ENCODE measurements around the gene SEZ6L2.
A peak's percentile ranks its signal among the peaks of the same experiment; 100 is the strongest.
"Not testable (repeated sequence)": the region's sequence is repeated elsewhere in the genome, so short reads cannot be mapped to it uniquely, and the experiment has no call there.

SEZ6L2 gene

GRCh38 chr16:29891525-29892457 lies 7.6 kb downstream of the SEZ6L2 start:
- no peak for DNase-seq (ENCODE audit: low read depth in 2 of 2)

- not testable (repeated sequence) for DNase-seq (ENCODE audit: low read depth in 2 of 2)
Observed at GRCh38 chr16:29889372-29889771, 10.0 kb downstream of the SEZ6L2 start.

GRCh38 chr16:29883987-29884386 lies 15.4 kb downstream of the SEZ6L2 start:
- DNase-seq (ENCODE audit: low read depth in 2 of 2) = no peak

GRCh38 chr16:29881050-29881449 lies 18.3 kb downstream of the SEZ6L2 start:
- DNase-seq (ENCODE audit: low read depth in 2 of 2) = no peak

GRCh38 chr16:29878172-29878571 lies 21.2 kb downstream of the SEZ6L2 start:
- DNase-seq (ENCODE audit: low read depth in 2 of 2) = no peak

GRCh38 chr16:29877266-29877961 lies 21.9 kb downstream of the SEZ6L2 start:
- no peak for DNase-seq (ENCODE audit: low read depth in 2 of 2)

- DNase-seq (ENCODE audit: low read depth in 2 of 2) = no peak
Observed at GRCh38 chr16:29876594-29877249, 22.6 kb downstream of the SEZ6L2 start.

- no peak for DNase-seq (ENCODE audit: low read depth in 2 of 2)
Observed at GRCh38 chr16:29876217-29876593, 23.1 kb downstream of the SEZ6L2 start.

GRCh38 chr16:29875206-29875605 lies 24.1 kb downstream of the SEZ6L2 start:
- no peak for DNase-seq (ENCODE audit: low read depth in 2 of 2)

- DNase-seq (ENCODE audit: low read depth in 2 of 2) = no peak
Observed at GRCh38 chr16:29873319-29873718, 26.0 kb downstream of the SEZ6L2 start.

- no peak for DNase-seq (ENCODE audit: low read depth in 2 of 2)
Observed at GRCh38 chr16:29871822-29872546, 27.4 kb downstream of the SEZ6L2 start.

GRCh38 chr16:29869067-29869466 lies 30.3 kb downstream of the SEZ6L2 start:
- DNase-seq (ENCODE audit: low read depth in 2 of 2) = not testable (repeated sequence)

GRCh38 chr16:29868396-29869009 lies 30.8 kb downstream of the SEZ6L2 start:
- DNase-seq (ENCODE audit: low read depth in 2 of 2) = no peak

GRCh38 chr16:29864205-29864604 lies 35.1 kb downstream of the SEZ6L2 start:
- no peak for DNase-seq (ENCODE audit: low read depth in 2 of 2)

- DNase-seq (ENCODE audit: low read depth in 2 of 2) = no peak
Observed at GRCh38 chr16:29863669-29863984, 35.7 kb downstream of the SEZ6L2 start.

- peak; percentile 93 to 95 for DNase-seq (ENCODE audit: low read depth in 2 of 2)
Observed at GRCh38 chr16:29862884-29863668, 36.3 kb downstream of the SEZ6L2 start, which contains the start of gene CDIPT. Gene CDIPT (minus strand): TSS chr16:29863226. CDS start chr16:29862857, 369 bp downstream.

GRCh38 chr16:29862383-29862883 lies 36.9 kb downstream of the SEZ6L2 start:
- DNase-seq (ENCODE audit: low read depth in 2 of 2) = no peak

GRCh38 chr16:29860218-29860617 lies 39.1 kb downstream of the SEZ6L2 start:
- no peak for DNase-seq (ENCODE audit: low read depth in 2 of 2)

GRCh38 chr16:29858974-29859373 lies 40.4 kb downstream of the SEZ6L2 start:
- DNase-seq (ENCODE audit: low read depth in 2 of 2) = no peak

- no peak for DNase-seq (ENCODE audit: low read depth in 2 of 2)
Observed at GRCh38 chr16:29858149-29858849, 41.1 kb downstream of the SEZ6L2 start.

Measured in fibroblast of skin of left biceps (primary cell).